ENCODE measurements around the gene PLEKHG1. TPM values are rescaled to one million over a fixed set of nuclear protein-coding genes. Genes with fewer than 3 reads are reported as not detected.

Gene PLEKHG1
- total RNA-seq, 1 experiment from 2014 or later, result 1.2 TPM

- no peak for DNase-seq (ENCODE audit: low read depth)
These were observed 37.6 kb downstream of the PLEKHG1 start for GRCh38 chr6:150637266-150637665.

- no peak for DNase-seq (ENCODE audit: low read depth)
These were observed 38.6 kb downstream of the PLEKHG1 start for GRCh38 chr6:150638267-150638666.

GRCh38 chr6:150638765-150639164 lies 39.1 kb downstream of the PLEKHG1 start:
- no peak for DNase-seq (ENCODE audit: low read depth)

GRCh38 chr6:150639823-150640331 lies 40.2 kb downstream of the PLEKHG1 start:
- DNase-seq (ENCODE audit: low read depth), result no peak

GRCh38 chr6:150640556-150641209 lies 41.0 kb downstream of the PLEKHG1 start:
- no peak for DNase-seq (ENCODE audit: low read depth)

GRCh38 chr6:150641398-150642139 lies 41.9 kb downstream of the PLEKHG1 start:
- DNase-seq (ENCODE audit: low read depth), result peak; percentile 8

- DNase-seq (ENCODE audit: low read depth), result no peak
These were observed 46.5 kb downstream of the PLEKHG1 start for GRCh38 chr6:150646228-150646627.

GRCh38 chr6:150647051-150647450 lies 47.4 kb downstream of the PLEKHG1 start:
- DNase-seq (ENCODE audit: low read depth), result no peak

Other genes with a start within 250 kb of the PLEKHG1 start
- gene IYD, start 230.9 kb upstream of the PLEKHG1 start, total RNA-seq (2014; rRNA removed; shearing (Covaris generic)), result 0.02 TPM in 1 of 2 replicates, not detected in the other

Data from HT1080 (cell line).